Right lobe of liver (tissue), 6 donors: ENCODE results near the gene PRR5. TPM values are rescaled to one million over a fixed set of nuclear protein-coding genes. Genes with fewer than 3 reads are reported as not detected.
"Not testable (repeated sequence)": the region's sequence is repeated elsewhere in the genome, so short reads cannot be mapped to it uniquely, and the experiment has no call there.

ENCODE experiments used
- ATAC-seq, 4 donors: fragments of 200-7000 bp; cut with Tn5 transposase; one replicate each; pipeline ENCODE4 v1.9.1; 2020; ENCODE audit warnings: mild to moderate bottlenecking in 4 of 4, moderate library complexity in 4 of 4
- DNase-seq, 3 donors: peaks; one replicate each; pipeline ENCODE4 v3.0.0-alpha.2; 2020
- H3K27ac ChIP-seq, 3 donors: fragments of 200-600 bp; one replicate each; pipeline ENCODE4 v1.8.0; 2022
- H3K27me3 ChIP-seq, 2 donors: fragments of 200-600 bp; one replicate each; pipeline ENCODE4 v1.8.0; 2022
- H3K36me3 ChIP-seq, 4 donors: fragments of 200-600 bp; sonication (generic) in 1 of 4; one replicate each; pipeline versions ENCODE4 v1.5.1 to v1.8.0; 2017 to 2022; ENCODE audit warnings: control low read depth in 1 of 4
- H3K4me1 ChIP-seq, 4 donors: fragments of 200-600 bp; sonication (generic) in 1 of 4; one replicate each; pipeline versions ENCODE4 v1.5.1 to v1.8.0; 2017 to 2022; ENCODE audit warnings: control low read depth in 1 of 4
- H3K4me3 ChIP-seq, 3 donors: fragments of 200-600 bp; one replicate each; pipeline ENCODE4 v1.8.0; 2022
- H3K9me3 ChIP-seq, 4 donors: fragments of 200-600 bp; sonication (generic) in 1 of 4; one replicate each; pipeline versions ENCODE4 v1.5.1 to v1.8.0; 2017 to 2022; ENCODE audit warnings: control low read depth in 1 of 4
- CTCF ChIP-seq, 4 donors: fragments of 200-600 bp in 3 of 4; fragments of 450-650 bp in 1 of 4; IDR thresholded peaks; one replicate each; pipeline versions ENCODE4 v1.5.1 to v1.8.0; 2016 to 2022; ENCODE audit warnings: antibody characterized with exemption in 4 of 4, mild to moderate bottlenecking in 2 of 4
- POLR2A ChIP-seq: fragments of 450-650 bp; IDR thresholded peaks from one replicate; pipeline ENCODE4 v1.6.1; 2017; ENCODE audit warnings: antibody characterized with exemption, mild to moderate bottlenecking
- WGBS: methylation state at CpG from one replicate; pipeline ENCODE4 v1.1.6; 2018; ENCODE audit warnings: low coverage, low lambda C conversion rate; ENCODE audit not compliant: insufficient coverage; ENCODE audit errors: missing lambda C conversion rate; 5-methylcytosine and 5-hydroxymethylcytosine counted together
- intact Hi-C, 2 donors: fragments of 100-400 bp; cut with DNase I; formaldehyde crosslinking; loops; one replicate each; pipeline versions ENCODE4 v1.11.2 to v1.14.1; 2022
- total RNA-seq, 6 experiments: library from RNA; depleted of rRNA in 2 of 6; stranded (reverse); fragments of >200 nt in 2 of 6; fragmentation: NEBNext Ultra II Directional in 3 of 6; extraction: Animal tissue kit (Norgen Biotek cat#: 25700) in 3 of 6; gene quantifications; one replicate each; pipeline versions ENCODE4 v1.1.0 to v1.2.4, GENCODE V29; 2016 to 2023
- donor health status: DM: no; HTN: yes; CAD: no.
- donor health status: DM: no; HTN: no; CAD: no.
- donor health status: DM: no; HTN: no; CAD: no.
- donor health status: DM: no; HTN: yes; CAD: no.
- donor health status: DM: no; HTN: yes; CAD: no.

Gene PRR5
- total RNA-seq, 6 experiments from 2014 or later = 14.1 to 25.3 (median 20.2) TPM

- peaks cover 0 to 12% (median 0%) of the 10 kb centered on the region in 4 donors for H3K4me1 ChIP-seq
- H3K27ac ChIP-seq = no peak overlapping the region
- no peaks in the 10 kb centered on the region for H3K36me3 ChIP-seq
- intact Hi-C loops = no loop called here
- ATAC-seq (peak; percentile 5 to 25 (median 23)), DNase-seq (no peak)
- H3K27me3 ChIP-seq = no peaks in the 10 kb centered on the region
- WGBS = 6% methylated on average over 6 of the region's 10 CpGs
- no peaks in the 10 kb centered on the region for H3K9me3 ChIP-seq
- peak overlapping the region in 2 of 3 donors; percentile 16 to 32 for H3K4me3 ChIP-seq
- TF ChIP-seq CTCF (IDR thresholded peaks at IDR 0.05) (no peak), POLR2A (no peak)
Measured at GRCh38 chr22:44677353-44677840, 24.6 kb upstream of the PRR5 start.

GRCh38 chr22:44677871-44678555, 24.0 kb upstream of the PRR5 start:
- 35% methylated on average over 6 of the region's 18 CpGs for WGBS

GRCh38 chr22:44678556-44679305, 23.3 kb upstream of the PRR5 start:
- H3K4me1 ChIP-seq = peaks cover 0 to 12% (median 0%) of the 10 kb centered on the region in 4 donors
- ATAC-seq (no peak), DNase-seq (no peak)
- TF ChIP-seq CTCF (IDR thresholded peaks at IDR 0.05) (no peak), POLR2A (no peak)
- WGBS = 67% methylated on average over 10 of the region's 18 CpGs
- no peak overlapping the region for H3K27ac ChIP-seq
- H3K27me3 ChIP-seq = no peaks in the 10 kb centered on the region
- intact Hi-C loops = no loop called here
- H3K9me3 ChIP-seq = no peaks in the 10 kb centered on the region
- H3K36me3 ChIP-seq = no peaks in the 10 kb centered on the region
- H3K4me3 ChIP-seq = no peak overlapping the region

More at GRCh38 chr22:44677871-44678555, 24.0 kb upstream of the PRR5 start:
- TF ChIP-seq POLR2A (no peak), CTCF (IDR thresholded peaks at IDR 0.05) (no peak)
- no peaks in the 10 kb centered on the region for H3K27me3 ChIP-seq
- H3K4me3 ChIP-seq = no peak overlapping the region
- no peaks in the 10 kb centered on the region for H3K36me3 ChIP-seq
- intact Hi-C loops = no loop called here
- no peaks in the 10 kb centered on the region for H3K9me3 ChIP-seq
- H3K4me1 ChIP-seq = peaks cover 0 to 12% (median 0%) of the 10 kb centered on the region in 4 donors
- DNase-seq (no peak), ATAC-seq (no peak)
- no peak overlapping the region for H3K27ac ChIP-seq

- intact Hi-C loops, H3K27me3 ChIP-seq, H3K4me3 ChIP-seq, DNase-seq, H3K36me3 ChIP-seq, H3K9me3 ChIP-seq, ATAC-seq, H3K27ac ChIP-seq: not testable (repeated sequence)
- 73% methylated on average over 9 of the region's 9 CpGs for WGBS
- peaks cover 0 to 12% (median 0%) of the 10 kb centered on the region in 4 donors for H3K4me1 ChIP-seq
Measured at GRCh38 chr22:44679306-44679647, 22.7 kb upstream of the PRR5 start.

GRCh38 chr22:44680058-44680457, 21.9 kb upstream of the PRR5 start:
- intact Hi-C loops = no loop called here
- no peaks in the 10 kb centered on the region for H3K9me3 ChIP-seq
- 30% methylated on average over 4 of the region's 5 CpGs for WGBS
- H3K27me3 ChIP-seq = no peaks in the 10 kb centered on the region
- peaks cover 0 to 12% (median 1%) of the 10 kb centered on the region in 4 donors for H3K4me1 ChIP-seq
- H3K27ac ChIP-seq = no peak overlapping the region
- ATAC-seq (no peak), DNase-seq (no peak)
- H3K36me3 ChIP-seq = no peaks in the 10 kb centered on the region
- H3K4me3 ChIP-seq = no peak overlapping the region
- TF ChIP-seq POLR2A (no peak), CTCF (IDR thresholded peaks at IDR 0.05) (no peak)
